OCI-LY7 (cell line): ENCODE results near the gene HOXB6. TPM values are rescaled to one million over a fixed set of nuclear protein-coding genes. Genes with fewer than 3 reads are reported as not detected.

ENCODE experiments used
- BruUV-seq: library from RNA; stranded (reverse); fragments of 400-500 nt; replicated peaks from 2 replicates; lab custom pipeline; 2021; lab: Mats Ljungman, UMichigan
- CTCF ChIA-PET: fragments of 300-600 bp; sonication (Branson Sonifier 250); formaldehyde crosslinking; loops from one replicate; lab custom pipeline; 2022; ENCODE audit warnings: antibody characterized with exemption; ENCODE audit not compliant: unreplicated experiment; lab: Charles Lee
- POLR2A ChIA-PET: fragments of 300-600 bp; sonication (Branson Sonifier 250); formaldehyde crosslinking; loops from one replicate; lab custom pipeline; 2022; ENCODE audit warnings: antibody characterized with exemption; lab: Charles Lee
- DNase-seq: peaks from one replicate; pipeline ENCODE4 v3.0.0-alpha.2; 2015; ENCODE audit warnings: low spot score
- H2AFZ ChIP-seq: fragments of 200-600 bp; sonication (generic), shearing (Covaris generic); 2 replicates; pipeline ENCODE4 v1.6.1; 2014; ENCODE audit warnings: mild to moderate bottlenecking, antibody characterized with exemption, low read length, moderate library complexity
- H3K27ac ChIP-seq: fragments of 200-600 bp; sonication (generic); 2 replicates; pipeline ENCODE4 v1.5.1; 2014; ENCODE audit warnings: mixed run types, low read depth, mild to moderate bottlenecking, moderate library complexity, low read length, inconsistent platforms; ENCODE audit not compliant: poor library complexity, severe bottlenecking
- H3K36me3 ChIP-seq: fragments of 200-600 bp; sonication (generic); 2 replicates; pipeline ENCODE4 v1.6.1; 2014; ENCODE audit warnings: mild to moderate bottlenecking, antibody characterized with exemption, low read length, moderate library complexity, mixed read lengths; ENCODE audit not compliant: insufficient read depth
- H3K4me1 ChIP-seq: fragments of 200-600 bp; sonication (generic); 2 replicates; pipeline ENCODE4 v1.5.1; 2014; ENCODE audit warnings: mild to moderate bottlenecking, low read length; ENCODE audit not compliant: insufficient read depth, poor library complexity, severe bottlenecking
- H3K4me2 ChIP-seq: fragments of 200-600 bp; sonication (generic); 2 replicates; pipeline ENCODE4 v1.6.1; 2014; ENCODE audit warnings: mild to moderate bottlenecking, low read length
- H3K4me3 ChIP-seq: fragments of 200-600 bp; sonication (generic); 2 replicates; pipeline ENCODE4 v1.5.1; 2014; ENCODE audit warnings: mild to moderate bottlenecking, low read depth, low read length; ENCODE audit not compliant: poor library complexity, severe bottlenecking
- H3K79me2 ChIP-seq: fragments of 200-600 bp; sonication (generic); 2 replicates; pipeline ENCODE4 v1.6.1; 2016; ENCODE audit warnings: low read depth, mild to moderate bottlenecking, low read length, moderate library complexity, mixed read lengths; ENCODE audit not compliant: insufficient read depth
- H3K9me2 ChIP-seq: fragments of 200-600 bp; sonication (generic); 2 replicates; pipeline ENCODE4 v1.6.1; 2016; ENCODE audit warnings: mild to moderate bottlenecking, low read length, mixed read lengths; ENCODE audit not compliant: insufficient read depth
- H3K9me3 ChIP-seq: fragments of 200-600 bp; sonication (generic); 2 replicates; pipeline ENCODE4 v1.6.1; 2014; ENCODE audit warnings: mild to moderate bottlenecking, mixed run types, low read length, mixed read lengths
- H4K20me1 ChIP-seq: fragments of 200-600 bp; sonication (generic); 2 replicates; pipeline ENCODE4 v1.6.1; 2014; ENCODE audit warnings: mild to moderate bottlenecking, antibody characterized with exemption, low read length, moderate library complexity, mixed read lengths; ENCODE audit not compliant: insufficient read depth
- EZH2phosphoT487 ChIP-seq: fragments of 200-600 bp; sonication (generic); IDR thresholded peaks from 2 replicates; pipeline ENCODE4 v1.6.1; 2018; ENCODE audit warnings: low read depth, borderline replicate concordance, mild to moderate bottlenecking, mixed run types, antibody characterized with exemption, low read length, moderate library complexity, mixed read lengths
- intact Hi-C: fragments of 100-400 bp; cut with micrococcal nuclease; formaldehyde crosslinking; loops from one replicate; pipeline ENCODE4 v1.10.0; 2022; ENCODE audit not compliant: unreplicated experiment
- total RNA-seq, 2 experiments: library from RNA; depleted of rRNA in 1 of 2; stranded (reverse); fragments of >200 nt in 1 of 2; shearing (Covaris generic) in 1 of 2; gene quantifications; 2 replicates each; pipeline ENCODE4 v1.2.3, GENCODE V29; 2014 to 2022
- TF ChIP-seq, protein P1 (sequence below): fragments of 200-600 bp; sonication (generic); conservative IDR thresholded peaks from 2 replicates; pipeline ENCODE4 v1.5.1; 2014; ENCODE audit warnings: mild to moderate bottlenecking, antibody characterized with exemption, low read length, moderate library complexity, mixed read lengths

Gene HOXB6
- total RNA-seq, 2 experiments from 2014 or later: not detected

DNA sequence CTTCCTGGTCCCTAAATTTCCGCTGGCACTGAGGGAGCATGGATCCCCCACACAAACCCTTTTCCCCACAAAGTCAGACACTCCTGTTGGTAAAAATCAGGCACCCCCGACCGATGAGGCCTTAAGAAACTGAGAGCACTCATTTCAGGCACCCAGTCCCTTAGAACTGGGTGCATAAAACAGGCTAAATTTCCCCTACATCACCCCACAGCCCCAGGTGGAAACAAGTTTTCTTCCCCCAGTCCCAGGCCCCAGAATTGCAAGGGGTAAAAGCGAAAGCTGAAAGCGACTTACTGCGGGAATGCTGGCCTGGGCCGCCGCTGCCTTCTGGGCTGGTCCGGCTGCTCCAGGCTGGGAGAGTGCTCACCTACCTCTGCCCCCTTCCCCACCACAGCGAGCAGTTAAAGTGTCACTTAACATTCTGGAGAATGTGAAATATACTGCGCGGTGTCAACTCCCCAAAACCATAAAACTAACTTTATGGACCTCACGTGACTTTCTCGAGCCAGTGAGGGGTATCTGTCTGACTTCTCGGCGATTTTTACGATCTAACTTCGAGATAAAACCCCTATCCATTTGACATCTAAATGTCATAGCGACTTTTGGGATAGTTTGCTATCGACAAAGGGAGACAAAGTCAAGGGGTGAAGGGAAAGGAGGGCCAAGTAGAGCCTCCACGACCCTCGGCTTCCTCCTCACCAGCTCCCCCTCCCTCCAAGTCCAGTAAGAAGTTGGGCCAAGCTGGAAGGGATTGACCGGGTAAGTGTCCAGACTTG lies 14.8 kb downstream of the HOXB6 start, which contains the start of gene HOXB3:
Gene HOXB3, minus strand, starts transcription at position 411 of the 776 bp plus-strand sequence. CDS start 37,767 bp downstream, outside the sequence.
- no TSS peak for BruUV-seq
- Histone ChIP-seq H3K9me3 (no peaks in the 10 kb centered on the region), H3K9me2 (no peaks in the 10 kb centered on the region), H3K79me2 (no peaks in the 10 kb centered on the region), H4K20me1 (no peaks in the 10 kb centered on the region), H3K4me1 (peaks cover 29% of the 10 kb centered on the region), H3K4me3 (no peak within 1 kb of the TSS), H2AFZ (no peak within 1 kb of the TSS), H3K4me2 (no peak within 1 kb of the TSS), H3K27ac (no peak within 1 kb of the TSS), H3K36me3 (no peaks in the 10 kb centered on the region)
- TF ChIP-seq, protein P1, sequence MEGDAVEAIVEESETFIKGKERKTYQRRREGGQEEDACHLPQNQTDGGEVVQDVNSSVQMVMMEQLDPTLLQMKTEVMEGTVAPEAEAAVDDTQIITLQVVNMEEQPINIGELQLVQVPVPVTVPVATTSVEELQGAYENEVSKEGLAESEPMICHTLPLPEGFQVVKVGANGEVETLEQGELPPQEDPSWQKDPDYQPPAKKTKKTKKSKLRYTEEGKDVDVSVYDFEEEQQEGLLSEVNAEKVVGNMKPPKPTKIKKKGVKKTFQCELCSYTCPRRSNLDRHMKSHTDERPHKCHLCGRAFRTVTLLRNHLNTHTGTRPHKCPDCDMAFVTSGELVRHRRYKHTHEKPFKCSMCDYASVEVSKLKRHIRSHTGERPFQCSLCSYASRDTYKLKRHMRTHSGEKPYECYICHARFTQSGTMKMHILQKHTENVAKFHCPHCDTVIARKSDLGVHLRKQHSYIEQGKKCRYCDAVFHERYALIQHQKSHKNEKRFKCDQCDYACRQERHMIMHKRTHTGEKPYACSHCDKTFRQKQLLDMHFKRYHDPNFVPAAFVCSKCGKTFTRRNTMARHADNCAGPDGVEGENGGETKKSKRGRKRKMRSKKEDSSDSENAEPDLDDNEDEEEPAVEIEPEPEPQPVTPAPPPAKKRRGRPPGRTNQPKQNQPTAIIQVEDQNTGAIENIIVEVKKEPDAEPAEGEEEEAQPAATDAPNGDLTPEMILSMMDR: no peak
- no peak for TF ChIP-seq EZH2phosphoT487
- intact Hi-C loops: loop anchor here (10.0 kb wide), 1 partner anchor 325 kb away; no protein-coding TSS in a partner anchor
- no peak for DNase-seq
- ChIA-PET CTCF (no interaction called here), POLR2A (no interaction called here)

DNA sequence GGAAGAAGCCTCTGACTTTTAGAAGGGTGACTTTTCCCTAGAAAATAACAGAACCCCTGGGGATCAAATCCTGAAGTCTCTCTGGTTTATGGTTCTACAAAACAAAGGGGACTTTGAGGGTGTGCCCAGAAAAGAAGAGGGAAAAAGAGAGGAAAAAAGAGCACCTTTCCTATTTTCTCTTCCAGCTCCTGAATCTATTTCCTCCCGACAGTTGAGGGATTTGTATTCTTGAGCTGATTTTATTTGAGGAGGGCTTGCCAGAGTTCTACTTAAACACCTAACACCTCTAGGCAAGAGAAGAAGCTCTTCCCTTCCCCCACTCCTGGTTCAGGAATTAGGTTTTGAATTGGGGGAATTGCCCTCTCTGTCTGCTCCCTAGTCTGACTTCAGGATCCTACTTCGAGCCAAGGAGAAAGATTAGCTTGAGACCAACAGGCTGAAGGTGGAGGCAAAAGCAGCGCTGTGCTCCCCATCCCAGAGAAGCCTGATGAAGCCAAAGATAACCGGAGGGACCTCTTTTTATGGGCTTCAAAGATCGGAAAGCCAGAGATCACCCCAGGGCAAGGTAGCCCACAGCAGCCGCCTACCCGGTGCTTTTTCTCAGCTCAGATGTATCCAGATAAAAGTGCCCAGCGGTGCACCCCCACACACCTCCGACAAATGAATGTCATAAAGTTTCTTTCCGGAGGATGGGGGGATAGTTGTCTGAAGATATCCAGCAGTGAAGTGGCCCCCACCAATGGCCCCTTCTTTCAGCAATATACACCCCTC lies 15.5 kb downstream of the HOXB6 start:
- CTCF ChIA-PET: interaction anchor here (0.6 kb wide), 1 partner anchor 223 kb away, joined by 4 read pairs; no protein-coding TSS in a partner anchor
- H3K79me2 ChIP-seq: no peaks in the 10 kb centered on the region
- intact Hi-C loops: no loop called here

More for the DNA sequence above, 15.5 kb downstream of the HOXB6 start:
- H4K20me1 ChIP-seq: no peaks in the 10 kb centered on the region
- TF ChIP-seq, protein P1: no peak
- no peak; the same call in 1 of the 2 replicates for TF ChIP-seq EZH2phosphoT487
- H2AFZ ChIP-seq: no peak overlapping the region
- DNase-seq: no peak
- BruUV-seq: no TSS peak
- no peaks in the 10 kb centered on the region for H3K9me2 ChIP-seq
- H3K4me2 ChIP-seq: no peak overlapping the region
- H3K4me1 ChIP-seq: peaks cover 32% of the 10 kb centered on the region
- H3K4me3 ChIP-seq: no peak overlapping the region
- POLR2A ChIA-PET: interaction anchor here (1.0 to 1.6 kb wide), 2 partner anchors 122 to 256 kb away, joined by 3 to 4 read pairs; no protein-coding TSS in a partner anchor
- H3K36me3 ChIP-seq: no peaks in the 10 kb centered on the region
- no peak overlapping the region for H3K27ac ChIP-seq
- H3K9me3 ChIP-seq: no peaks in the 10 kb centered on the region
